Activated CD8-positive, alpha-beta memory T cell treated with anti-CD3 and anti-CD28 coated beads, Interleukin-2, amount 50 U/mL, for 1 hour (primary cell): ENCODE measurements around the gene IZUMO1.

Experiments
- DNase-seq: peaks from one replicate; pipeline ENCODE4 v3.0.0-alpha.2; 2020; ENCODE audit errors: extremely low read depth

IZUMO1 gene

GRCh38 chr19:48757089-48757675 is 10.5 kb upstream of the IZUMO1 start:
- no peak for DNase-seq

DNA sequence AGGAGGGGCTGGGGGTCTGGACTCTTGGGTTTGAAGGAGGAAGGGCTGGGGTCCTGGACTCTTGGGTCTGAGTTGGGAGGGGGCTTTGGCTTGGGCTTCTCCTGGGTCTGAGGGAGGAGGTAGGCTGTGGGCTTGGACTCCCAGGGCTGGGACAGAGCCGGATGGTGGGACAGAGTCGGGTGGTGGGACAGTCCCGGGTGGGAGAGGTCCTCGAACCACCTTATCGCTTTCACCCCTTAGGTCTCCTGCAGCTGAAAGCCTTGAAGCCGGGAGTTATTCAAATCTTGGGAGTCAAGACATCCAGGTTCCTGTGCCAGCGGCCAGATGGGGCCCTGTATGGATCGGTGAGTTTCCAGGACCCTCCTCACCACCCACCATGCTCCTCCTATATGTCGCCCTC is 10.0 kb upstream of the IZUMO1 start:
- no peak for DNase-seq

DNA sequence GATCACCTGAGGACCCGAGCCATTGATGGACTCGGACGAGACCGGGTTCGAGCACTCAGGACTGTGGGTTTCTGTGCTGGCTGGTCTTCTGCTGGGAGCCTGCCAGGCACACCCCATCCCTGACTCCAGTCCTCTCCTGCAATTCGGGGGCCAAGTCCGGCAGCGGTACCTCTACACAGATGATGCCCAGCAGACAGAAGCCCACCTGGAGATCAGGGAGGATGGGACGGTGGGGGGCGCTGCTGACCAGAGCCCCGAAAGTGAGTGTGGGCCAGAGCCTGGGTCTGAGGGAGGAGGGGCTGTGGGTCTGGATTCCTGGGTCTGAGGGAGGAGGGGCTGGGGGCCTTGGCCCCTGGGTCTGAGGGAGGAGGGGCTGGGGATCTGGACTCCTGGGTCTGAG is 9.5 kb upstream of the IZUMO1 start:
- DNase-seq: no peak

GRCh38 chr19:48755787-48756186 is 9.1 kb upstream of the IZUMO1 start:
- DNase-seq: no peak

DNA sequence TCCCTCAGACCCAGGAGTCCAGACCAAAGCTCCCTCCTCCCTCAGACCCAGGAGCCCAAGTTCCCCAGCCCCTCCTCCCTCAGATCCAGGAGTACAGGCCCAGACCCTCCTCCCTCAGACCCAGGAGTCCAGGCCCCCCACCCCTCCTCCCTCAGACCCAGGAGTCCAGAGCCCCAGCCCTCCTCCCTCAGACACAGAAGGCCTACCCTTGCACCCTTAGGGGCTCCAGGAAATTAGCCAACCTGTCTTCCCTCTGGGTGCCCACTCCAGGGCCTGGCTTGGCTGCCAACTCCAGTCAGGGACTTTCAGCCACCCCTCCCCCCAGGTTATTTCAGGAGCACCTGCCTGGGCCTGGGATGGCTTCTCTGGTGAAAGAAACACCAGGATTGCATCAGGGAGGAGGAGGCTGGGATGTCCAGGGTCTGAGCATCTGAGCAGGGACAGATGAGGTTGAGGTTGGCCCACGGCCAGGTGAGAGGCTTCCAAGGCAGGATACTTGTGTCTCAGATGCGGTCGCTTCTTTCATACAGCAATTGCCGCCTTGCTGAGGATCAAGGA is 8.5 kb upstream of the IZUMO1 start, which contains the start of gene FGF21:
Gene FGF21, plus strand, starts transcription at position 441 of the 558 bp plus-strand sequence. CDS start 713 bp downstream, outside the sequence.
- no peak for DNase-seq

GRCh38 chr19:48752496-48753365 is 6.0 kb upstream of the IZUMO1 start, which contains the start of gene FUT1:
FUT1 (minus strand) TSS chr19:48752641; CDS start chr19:48751281, 1,360 bp downstream.
- DNase-seq: no peak

DNA sequence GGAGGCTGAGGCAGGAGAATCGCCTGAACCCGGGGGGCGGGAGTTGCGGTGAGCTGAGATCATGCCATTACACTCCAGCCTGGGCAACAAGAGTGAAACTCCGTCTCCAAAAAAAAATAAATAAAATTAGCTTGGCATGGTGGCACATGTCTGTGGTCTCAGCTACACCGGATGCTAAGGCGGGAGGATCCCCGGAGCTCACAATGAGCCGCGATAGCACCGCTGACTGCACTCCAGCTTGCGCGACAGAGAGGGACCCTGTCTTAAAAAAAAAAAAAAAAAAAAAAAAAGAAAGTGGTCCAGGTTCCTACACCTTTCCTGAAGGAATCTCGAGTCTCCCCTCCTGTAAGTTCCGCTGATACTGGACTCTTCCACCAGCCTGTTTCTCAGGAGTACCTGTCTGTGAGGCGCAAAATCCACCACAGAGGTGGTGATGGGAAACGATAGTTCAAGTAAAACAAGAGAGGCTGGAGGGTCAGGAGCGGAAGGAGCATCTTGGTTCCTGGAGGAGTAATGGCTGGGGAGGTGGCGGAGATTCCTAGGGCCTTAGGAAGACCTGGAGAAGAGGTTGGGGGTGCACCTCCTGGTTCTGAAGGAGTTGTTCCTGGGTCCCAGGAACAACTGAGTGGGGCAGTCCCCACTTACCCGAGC is 5.3 kb upstream of the IZUMO1 start:
- no peak for DNase-seq

GRCh38 chr19:48750771-48751504 is 4.2 kb upstream of the IZUMO1 start:
- no peak for DNase-seq

GRCh38 chr19:48750351-48750750 is 3.6 kb upstream of the IZUMO1 start:
- no peak for DNase-seq

DNA sequence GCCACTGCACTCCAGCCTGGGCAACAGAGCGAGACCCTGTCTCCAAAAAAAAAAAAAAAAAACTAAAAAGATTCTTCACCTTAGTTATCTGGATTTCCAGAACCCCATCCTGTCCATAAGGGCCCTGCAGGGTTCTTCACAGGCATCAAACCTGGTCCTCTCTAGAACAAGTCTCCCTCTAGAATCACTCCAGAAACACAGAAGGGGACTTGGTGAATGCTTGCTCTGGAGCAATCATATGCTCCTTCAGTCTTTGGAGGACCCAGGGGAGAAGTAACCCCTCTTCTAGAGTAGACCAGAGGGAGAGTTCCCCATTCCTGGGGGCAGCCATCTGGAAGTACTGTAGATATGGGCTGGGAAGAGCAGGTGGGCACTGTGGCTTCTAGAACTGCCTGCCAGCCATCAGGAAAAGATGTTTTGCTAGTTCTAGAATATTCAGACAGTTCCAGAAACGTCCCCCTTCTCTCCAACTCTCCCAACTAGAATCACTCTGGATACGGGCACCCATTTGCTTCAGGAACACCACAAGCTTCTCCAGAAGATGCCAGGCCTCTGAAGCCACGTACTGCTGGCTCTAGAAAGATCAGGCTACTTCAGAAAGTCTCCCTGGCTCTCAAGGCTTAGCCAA is 3.0 kb upstream of the IZUMO1 start:
- no peak for DNase-seq

DNA sequence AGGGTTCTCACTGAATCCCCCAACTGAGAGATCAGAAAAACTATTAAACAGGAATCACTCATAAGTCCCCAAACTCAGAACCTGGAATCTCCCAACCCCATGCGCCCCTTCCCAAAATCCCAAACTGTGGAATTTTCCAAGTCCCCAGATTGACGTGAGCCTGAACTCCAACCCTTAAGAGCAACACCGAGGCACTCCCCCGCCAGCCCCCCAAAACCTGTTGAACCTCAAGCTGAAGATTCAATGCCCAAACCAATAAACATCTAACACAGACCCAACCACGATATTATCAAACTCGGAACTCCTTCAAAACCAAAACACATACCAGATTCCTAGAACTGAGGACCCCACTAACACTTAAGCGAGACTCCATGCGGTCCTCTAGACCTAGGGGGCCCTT is 599 bp downstream of the IZUMO1 start:
- no peak for DNase-seq

DNA sequence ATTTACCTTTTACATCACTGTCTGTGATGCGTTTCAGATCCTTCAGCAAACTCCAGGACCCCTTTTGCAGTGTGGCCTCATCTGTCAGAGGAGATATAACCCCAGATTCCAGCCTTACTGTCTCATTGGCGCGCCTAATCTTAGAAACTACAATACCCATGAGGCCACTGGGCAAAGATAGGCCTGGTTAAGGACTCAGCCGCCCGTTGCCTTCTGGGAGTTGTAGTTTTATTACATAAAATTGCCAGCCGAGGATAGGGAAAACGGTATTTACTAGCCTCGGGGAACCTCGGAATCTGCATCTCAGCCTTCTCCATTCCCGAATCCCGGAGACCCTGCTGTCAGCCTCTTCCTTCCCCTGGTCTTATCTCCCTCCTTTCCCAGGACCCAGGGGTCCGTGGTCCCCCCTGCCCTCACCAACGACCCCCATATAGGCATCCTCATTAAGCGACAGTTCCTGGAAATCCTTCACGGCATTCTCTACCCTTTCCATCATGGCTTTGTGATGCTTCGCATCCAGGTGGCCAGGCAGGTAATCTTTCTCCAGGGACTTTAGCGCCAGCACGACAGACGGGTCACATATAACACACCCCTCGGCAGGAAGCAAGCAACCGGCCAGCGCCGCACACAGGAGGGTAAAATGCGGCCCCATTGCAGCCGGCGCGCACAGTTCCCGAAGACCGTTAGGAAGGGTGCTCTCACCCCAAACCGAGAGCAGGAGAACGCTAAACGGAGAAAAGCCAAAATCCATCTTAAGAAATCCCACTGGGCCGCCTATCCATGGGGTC is 1.3 kb downstream of the IZUMO1 start:
- no peak for DNase-seq

- DNase-seq: no peak
These were observed 4.6 kb downstream of the IZUMO1 start for GRCh38 chr19:48742096-48742495.

DNA sequence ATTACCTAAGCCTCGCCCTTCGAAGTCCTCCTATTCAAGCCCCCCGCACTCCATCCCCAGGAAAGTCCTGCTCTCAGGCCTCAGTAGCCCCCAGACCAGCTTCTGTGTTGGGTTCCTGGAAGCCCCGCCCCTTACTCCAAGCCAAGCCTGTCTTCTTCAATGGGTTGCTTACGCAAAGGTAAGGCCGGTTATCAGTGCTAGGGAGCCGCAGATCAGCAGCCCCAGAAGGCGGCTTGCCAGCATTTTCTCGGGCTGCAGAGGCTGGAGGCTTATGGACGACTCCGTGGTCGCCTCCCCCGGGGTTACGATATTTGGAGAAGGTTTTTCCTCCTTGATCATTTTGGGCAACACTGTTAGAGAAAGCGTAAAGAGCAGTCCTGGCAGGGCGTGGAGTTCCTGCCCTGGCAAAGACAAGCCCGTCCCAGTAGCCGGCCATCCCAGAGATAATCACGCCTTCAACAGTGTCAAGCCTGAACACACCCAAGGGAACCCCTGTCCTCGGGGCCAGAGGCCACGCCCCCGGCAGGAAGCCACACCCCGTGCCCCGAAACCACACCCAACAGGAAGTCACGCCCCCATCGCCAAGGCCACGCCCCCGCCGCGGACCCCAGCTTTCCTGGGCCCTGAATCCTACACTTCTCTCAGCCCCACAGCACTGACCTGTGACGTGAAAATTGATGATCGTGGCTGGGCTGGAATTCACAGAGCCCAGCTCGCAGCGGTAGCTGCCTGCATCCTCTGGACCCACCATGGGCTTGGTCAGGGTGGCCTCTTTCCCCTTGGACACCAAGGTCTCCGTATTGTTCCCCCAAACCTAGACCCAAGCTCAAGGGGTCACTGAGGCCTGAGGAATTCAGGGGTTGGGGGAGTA is 5.3 kb downstream of the IZUMO1 start:
- DNase-seq: no peak

DNA sequence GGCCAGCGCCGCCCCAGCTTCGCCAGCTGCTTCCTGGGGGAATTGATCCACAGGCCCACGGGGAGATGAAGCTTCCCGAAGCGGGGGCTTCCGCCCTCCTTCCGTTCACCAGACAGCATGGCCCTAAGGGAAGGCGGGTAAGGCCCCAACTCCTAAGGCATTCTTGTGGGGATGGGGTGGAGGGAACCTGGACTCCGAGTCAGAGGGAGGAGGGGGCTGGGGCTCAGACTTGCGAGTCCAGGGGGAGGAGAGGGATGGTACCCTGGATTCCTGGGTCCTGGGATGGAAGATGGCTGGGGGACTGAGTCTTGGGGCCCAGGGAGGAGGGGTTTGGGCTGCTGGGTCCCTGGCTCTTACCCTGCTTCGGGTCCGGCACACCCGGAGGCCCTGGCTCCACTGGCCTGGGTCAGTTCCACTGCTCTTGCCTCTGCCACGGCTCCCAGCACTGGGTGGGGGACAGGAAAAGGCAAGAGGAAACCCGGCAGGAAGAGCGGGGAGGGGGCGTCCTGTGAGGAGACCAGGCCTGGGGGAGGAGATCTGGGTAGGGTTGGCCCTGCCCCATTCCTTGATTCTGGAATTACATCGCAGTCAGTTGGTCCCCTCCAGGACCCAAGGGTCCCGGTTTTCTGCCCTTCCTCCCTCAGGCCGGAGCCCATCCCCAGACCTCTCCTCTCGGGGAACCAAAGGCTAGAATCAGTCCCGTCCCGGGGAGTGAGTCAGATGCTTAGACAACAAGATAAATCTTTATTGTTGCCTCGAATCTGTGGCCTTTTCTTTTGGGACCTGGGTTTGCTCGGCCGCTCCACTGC is 6.3 kb downstream of the IZUMO1 start, which contains the start of gene RASIP1:
Gene RASIP1, minus strand, starts transcription at position 447 of the 809 bp plus-strand sequence. Its CDS starts 328 bp downstream, at position 119.
- no peak for DNase-seq

DNA sequence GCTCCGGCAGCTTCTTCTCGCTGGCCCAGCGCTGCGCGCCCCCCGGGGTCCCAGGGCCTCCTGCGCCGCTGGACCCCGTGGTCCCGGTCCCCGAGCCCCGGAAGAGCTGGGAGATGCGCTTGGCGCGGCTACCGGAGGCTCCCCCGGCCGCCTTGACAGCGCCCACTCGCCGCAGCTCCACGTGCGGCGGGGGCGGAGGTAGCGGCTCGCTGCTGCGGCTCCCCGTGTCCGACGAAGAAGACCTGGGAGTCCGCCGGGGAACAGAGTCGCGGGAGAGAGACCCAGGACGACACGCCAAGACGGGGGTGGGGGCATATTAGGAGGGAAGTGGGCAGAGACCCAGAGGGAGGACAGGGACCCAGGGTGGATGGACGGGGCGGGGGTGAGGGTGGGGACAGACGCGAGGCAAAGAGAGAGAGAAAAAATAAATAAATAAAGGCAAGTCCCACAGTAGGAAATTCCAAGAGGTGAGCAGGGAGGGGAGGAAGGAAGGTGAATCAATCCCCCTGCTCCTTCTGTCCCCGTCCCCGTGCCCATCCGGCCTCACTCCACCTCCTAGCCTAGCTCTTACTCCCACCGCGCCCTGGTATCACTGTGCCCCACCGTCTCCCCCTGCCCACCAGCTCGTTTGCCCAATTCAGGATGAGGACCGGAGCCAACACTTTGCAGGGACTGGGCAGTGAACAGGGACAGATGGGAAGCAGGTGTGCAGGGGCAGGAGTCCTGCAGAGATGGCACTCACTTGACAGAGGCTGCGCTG is 7.1 kb downstream of the IZUMO1 start:
- no peak for DNase-seq

DNA sequence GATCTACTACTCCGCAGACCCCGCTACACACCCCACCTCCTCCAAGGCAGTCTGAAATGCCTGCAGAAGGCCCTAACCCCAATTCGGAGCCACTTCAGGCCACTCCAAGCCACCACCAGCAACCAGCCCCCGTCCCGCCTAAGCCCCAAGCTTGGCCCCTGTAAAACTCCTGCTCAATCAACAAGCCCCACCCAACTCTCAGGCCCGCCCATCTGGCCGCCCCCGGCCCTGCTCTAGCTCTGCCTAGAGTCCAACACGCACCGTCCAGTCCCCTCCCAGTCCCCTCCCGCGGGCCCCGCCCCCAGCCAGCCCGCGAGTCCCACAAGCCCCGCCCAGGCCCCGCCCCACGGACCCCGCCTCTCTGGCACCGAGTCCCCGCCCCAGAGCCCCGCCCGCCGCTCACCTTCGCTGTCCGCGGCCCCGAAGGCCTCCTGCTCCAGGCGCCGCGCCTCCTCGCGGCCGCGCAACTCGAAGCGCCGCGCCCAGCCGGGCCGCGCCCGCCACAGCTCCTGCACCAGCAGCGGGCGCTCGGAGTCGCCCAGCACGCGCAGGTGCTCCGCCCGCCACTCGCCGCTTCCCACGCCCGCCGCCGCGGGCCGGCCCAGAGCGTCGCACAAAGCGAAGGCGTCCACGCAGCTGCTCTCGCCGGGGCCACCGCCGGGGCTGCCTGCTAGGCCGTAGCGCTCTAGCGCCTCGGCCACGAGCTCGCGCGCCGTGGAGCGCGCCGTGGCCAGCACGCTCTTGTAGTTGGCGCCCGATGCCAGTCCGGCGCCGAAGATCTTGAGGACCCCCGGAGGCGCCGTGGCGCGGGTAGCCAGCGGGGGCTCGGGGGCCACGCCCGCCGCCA is 7.9 kb downstream of the IZUMO1 start:
- DNase-seq: peak; percentile 69
